CD8-positive, alpha-beta memory T cell (primary cell): ENCODE data around the gene ZBTB16. TPM values are rescaled to one million over a fixed set of nuclear protein-coding genes. Genes with fewer than 3 reads are reported as not detected.
A peak's percentile ranks its signal among the peaks of the same experiment; 100 is the strongest.

Experiments
- CTCF ChIA-PET: fragments of 350-600 bp; sonication (Branson Sonifier 250); formaldehyde crosslinking; loops from one replicate; lab custom pipeline; 2021; ENCODE audit warnings: antibody characterized with exemption; lab: Charles Lee
- POLR2A ChIA-PET: fragments of 350-600 bp; sonication (Branson Sonifier 250); formaldehyde crosslinking; loops from one replicate; lab custom pipeline; 2021; ENCODE audit warnings: antibody characterized with exemption; lab: Charles Lee
- DNase-seq, 5 donors: peaks; one replicate each; pipeline versions ENCODE4 v3.0.0 to v3.0.0-alpha.2; 2020 to 2022; ENCODE audit warnings: mixed read lengths in 1 of 5
- H3K27ac ChIP-seq: one replicate; pipeline ENCODE4 v1.7.0; 2013; ENCODE audit warnings: low read depth, mild to moderate bottlenecking, low read length, moderate library complexity
- H3K27me3 ChIP-seq: 2 replicates; pipeline ENCODE4 v1.7.0; 2013; ENCODE audit warnings: low read length, mild to moderate bottlenecking; ENCODE audit not compliant: insufficient read depth, poor library complexity, severe bottlenecking
- H3K36me3 ChIP-seq: 2 replicates; pipeline ENCODE4 v1.7.0; 2013; ENCODE audit warnings: mild to moderate bottlenecking, low read length, moderate library complexity; ENCODE audit not compliant: insufficient read depth
- H3K4me1 ChIP-seq: 2 replicates; pipeline ENCODE4 v1.7.0; 2013; ENCODE audit warnings: mild to moderate bottlenecking, low read length, moderate library complexity; ENCODE audit not compliant: insufficient read depth
- H3K4me3 ChIP-seq: 2 replicates; pipeline ENCODE4 v1.7.0; 2013; ENCODE audit warnings: mild to moderate bottlenecking, low read length
- H3K9me3 ChIP-seq: 2 replicates; pipeline ENCODE4 v1.7.0; 2013; ENCODE audit warnings: mild to moderate bottlenecking, low read length
- H3K27ac Mint-ChIP-seq, 8 donors: one replicate each; pipeline ENCODE4 v1.8.0; 2020 to 2021; ENCODE audit warnings: mixed read lengths in 8 of 8, mild to moderate bottlenecking in 6 of 8, inconsistent platforms in 3 of 8, moderate library complexity in 3 of 8
- H3K27me3 Mint-ChIP-seq, 2 donors: one replicate each; pipeline ENCODE4 v1.8.0; 2020 to 2021; ENCODE audit warnings: mixed read lengths in 2 of 2, mild to moderate bottlenecking in 1 of 2, moderate library complexity in 1 of 2
- H3K36me3 Mint-ChIP-seq, 3 donors: one replicate each; pipeline ENCODE4 v1.8.0; 2020 to 2021; ENCODE audit warnings: mixed read lengths in 3 of 3, inconsistent platforms in 1 of 3, mild to moderate bottlenecking in 1 of 3
- H3K4me1 Mint-ChIP-seq, 3 donors: one replicate each; pipeline ENCODE4 v1.8.0; 2020 to 2021; ENCODE audit warnings: mixed read lengths in 3 of 3, inconsistent platforms in 1 of 3, mild to moderate bottlenecking in 1 of 3
- H3K4me3 Mint-ChIP-seq, 7 donors: one replicate each; pipeline ENCODE4 v1.8.0; 2020 to 2021; ENCODE audit warnings: mixed read lengths in 7 of 7, mild to moderate bottlenecking in 6 of 7, moderate library complexity in 4 of 7, inconsistent platforms in 2 of 7
- H3K9me3 Mint-ChIP-seq, 5 donors: one replicate each; pipeline ENCODE4 v1.8.0; 2020 to 2022; ENCODE audit warnings: mixed read lengths in 5 of 5, mild to moderate bottlenecking in 3 of 5, moderate library complexity in 2 of 5, inconsistent platforms in 1 of 5
- polyA plus RNA-seq: library from polyadenylated mRNA; unstranded; fragments of 300-500 nt; fragmentation: Illumina TruSeq; gene quantifications from one replicate; pipeline ENCODE4 v1.2.3, GENCODE V29; 2021
- total RNA-seq, 2 experiments: library from RNA; stranded (reverse); gene quantifications; one replicate each; pipeline ENCODE4 v1.2.3, GENCODE V29; 2021

The ZBTB16 gene
- total and polyA plus RNA-seq, 3 experiments from 2014 or later, result 2.1 to 71.9 (median 2.2) TPM

DNA sequence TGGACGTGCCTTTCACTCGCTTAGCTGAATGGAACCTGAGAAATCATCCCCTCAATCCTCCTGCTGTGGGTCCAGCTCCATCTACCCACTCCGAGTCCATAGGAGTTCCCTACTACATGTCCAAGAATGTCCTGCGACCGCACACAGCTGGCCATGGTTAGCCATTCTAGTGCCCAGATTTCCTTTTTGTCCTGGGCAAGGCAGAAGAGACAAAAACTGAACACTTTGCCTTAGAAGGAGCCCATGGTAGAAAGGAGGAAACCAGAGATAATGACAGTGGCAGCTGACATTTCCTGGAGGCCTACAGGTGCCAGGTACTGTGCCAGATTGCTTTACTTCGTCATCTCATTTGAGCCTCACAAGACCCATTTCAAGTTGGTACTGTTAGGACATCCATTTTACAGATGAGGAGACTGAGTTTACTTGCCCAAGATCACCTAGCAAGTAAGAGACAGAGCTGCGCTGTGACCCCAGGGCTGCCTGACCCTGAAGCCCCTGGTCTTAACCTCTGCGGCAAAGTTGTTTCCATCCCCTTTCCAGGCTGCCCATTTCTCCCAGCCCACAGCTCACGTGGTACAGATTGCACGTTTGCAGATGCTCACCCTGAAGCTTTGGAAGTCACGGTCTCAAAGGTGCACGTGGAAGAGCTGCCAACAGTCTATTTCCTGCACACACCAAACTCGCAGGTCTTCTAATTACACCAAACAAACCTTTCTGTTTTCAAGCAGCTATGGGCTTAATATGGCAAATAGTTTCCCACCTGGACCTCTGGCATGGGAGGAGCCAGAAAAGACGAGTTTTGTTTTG is 112.7 kb downstream of the ZBTB16 start:
- Mint-ChIP-seq H3K4me3 (peak overlapping the region; percentile 31 to 78 (median 66)), H3K27me3 (no peaks in the 10 kb centered on the region), H3K27ac (peak overlapping the region; percentile 86 to 97 (median 94)), H3K4me1 (peaks cover 85 to 89% (median 89%) of the 10 kb centered on the region in 3 donors), H3K9me3 (no peaks in the 10 kb centered on the region), H3K36me3 (no peaks in the 10 kb centered on the region)
- Histone ChIP-seq H3K36me3 (no peaks in the 10 kb centered on the region), H3K4me1 (peaks cover 80% of the 10 kb centered on the region), H3K27me3 (no peaks in the 10 kb centered on the region), H3K27ac (no peak overlapping the region), H3K9me3 (no peaks in the 10 kb centered on the region), H3K4me3 (peak overlapping the region; percentile 10)
- DNase-seq, result peak in 1 of 5 donors; percentile 43
- ChIA-PET POLR2A (interaction anchor here (1.4 kb wide), 1 partner anchor 10 kb away, joined by 8 read pairs; no protein-coding TSS in a partner anchor), CTCF (interaction anchor here (0.7 to 2.0 kb wide), 9 partner anchors 10 to 136 kb away, joined by 3 to 8 read pairs (median 5); no protein-coding TSS in a partner anchor)

GRCh38 chr11:114172871-114173444 is 113.4 kb downstream of the ZBTB16 start:
- DNase-seq, result peak in 2 of 5 donors; percentile 40 to 65
- Histone ChIP-seq H3K9me3 (no peaks in the 10 kb centered on the region), H3K36me3 (no peaks in the 10 kb centered on the region), H3K27ac (no peak overlapping the region), H3K27me3 (no peaks in the 10 kb centered on the region), H3K4me1 (peaks cover 78% of the 10 kb centered on the region), H3K4me3 (peak overlapping the region; percentile 10)
- Mint-ChIP-seq H3K4me1 (peaks cover 78 to 87% (median 85%) of the 10 kb centered on the region in 3 donors), H3K27ac (peak overlapping the region; percentile 86 to 97 (median 94)), H3K9me3 (no peaks in the 10 kb centered on the region), H3K36me3 (no peaks in the 10 kb centered on the region), H3K27me3 (no peaks in the 10 kb centered on the region), H3K4me3 (peak overlapping the region; percentile 31 to 78 (median 66))
- POLR2A ChIA-PET, result interaction anchor here (1.4 kb wide), 1 partner anchor 10 kb away, joined by 8 read pairs; no protein-coding TSS in a partner anchor
- CTCF ChIA-PET, result interaction anchor here (1.2 to 2.0 kb wide), 8 partner anchors 9 to 137 kb away, joined by 3 to 8 read pairs (median 6); no protein-coding TSS in a partner anchor

- H3K9me3 Mint-ChIP-seq, result no peaks in the 10 kb centered on the region
- no peaks in the 10 kb centered on the region for H3K27me3 ChIP-seq
- POLR2A ChIA-PET, result no interaction called here
- H3K4me1 ChIP-seq, result peaks cover 78% of the 10 kb centered on the region
- no peaks in the 10 kb centered on the region for H3K9me3 ChIP-seq
- H3K36me3 ChIP-seq, result no peaks in the 10 kb centered on the region
- H3K4me3 Mint-ChIP-seq, result peak overlapping the region in 3 of 7 donors; percentile 6 to 78 (median 66)
- H3K27ac Mint-ChIP-seq, result peak overlapping the region; percentile 86 to 97 (median 94)
- H3K4me1 Mint-ChIP-seq, result peaks cover 76 to 85% (median 83%) of the 10 kb centered on the region in 3 donors
- no peak overlapping the region for H3K4me3 ChIP-seq
- DNase-seq, result no peak
- peaks cover 0 to 3% of the 10 kb centered on the region in 2 donors for H3K27me3 Mint-ChIP-seq
- H3K36me3 Mint-ChIP-seq, result no peaks in the 10 kb centered on the region
- CTCF ChIA-PET, result interaction anchor here (1.3 to 2.0 kb wide), 4 partner anchors 8 to 87 kb away, joined by 3 to 7 read pairs (median 6); no protein-coding TSS in a partner anchor
- H3K27ac ChIP-seq, result no peak overlapping the region
These were observed 114.3 kb downstream of the ZBTB16 start for GRCh38 chr11:114173843-114174242.

GRCh38 chr11:114174712-114175495 is 115.4 kb downstream of the ZBTB16 start:
- Mint-ChIP-seq H3K27me3 (peaks cover 0 to 3% of the 10 kb centered on the region in 2 donors), H3K36me3 (no peaks in the 10 kb centered on the region), H3K4me3 (peak overlapping the region in 1 of 7 donors; percentile 56), H3K27ac (peak overlapping the region in 6 of 8 donors; percentile 74 to 97 (median 92)), H3K9me3 (no peaks in the 10 kb centered on the region), H3K4me1 (peaks cover 76 to 85% (median 83%) of the 10 kb centered on the region in 3 donors)
- DNase-seq, result no peak
- ChIA-PET POLR2A (interaction anchor here (1.0 kb wide), 1 partner anchor 8 kb away, joined by 3 read pairs; no protein-coding TSS in a partner anchor), CTCF (interaction anchor here (0.8 to 2.0 kb wide), 5 partner anchors 8 to 82 kb away, joined by 3 to 7 read pairs (median 4); no protein-coding TSS in a partner anchor)
- Histone ChIP-seq H3K36me3 (no peaks in the 10 kb centered on the region), H3K9me3 (no peaks in the 10 kb centered on the region), H3K4me1 (peaks cover 78% of the 10 kb centered on the region), H3K4me3 (no peak overlapping the region), H3K27ac (no peak overlapping the region), H3K27me3 (no peaks in the 10 kb centered on the region)

- CTCF ChIA-PET, result interaction anchor here (1.5 to 2.0 kb wide), 4 partner anchors 7 to 140 kb away, joined by 4 to 7 read pairs (median 6); no protein-coding TSS in a partner anchor
- H3K4me1 ChIP-seq, result peaks cover 78% of the 10 kb centered on the region
- POLR2A ChIA-PET, result no interaction called here
These were observed 116.2 kb downstream of the ZBTB16 start for GRCh38 chr11:114175706-114176105.

GRCh38 chr11:114176321-114176720 is 116.8 kb downstream of the ZBTB16 start:
- H3K27me3 ChIP-seq, result no peaks in the 10 kb centered on the region
- no peaks in the 10 kb centered on the region for H3K36me3 Mint-ChIP-seq
- H3K27ac ChIP-seq, result no peak overlapping the region
- CTCF ChIA-PET, result interaction anchor here (0.9 to 2.0 kb wide), 4 partner anchors 11 to 141 kb away, joined by 3 to 7 read pairs (median 4); no protein-coding TSS in a partner anchor
- H3K36me3 ChIP-seq, result no peaks in the 10 kb centered on the region
- H3K9me3 Mint-ChIP-seq, result no peaks in the 10 kb centered on the region
- no peaks in the 10 kb centered on the region for H3K9me3 ChIP-seq
- peaks cover 0 to 3% of the 10 kb centered on the region in 2 donors for H3K27me3 Mint-ChIP-seq
- DNase-seq, result no peak
- H3K4me3 Mint-ChIP-seq, result no peak overlapping the region
- POLR2A ChIA-PET, result no interaction called here
- peaks cover 78% of the 10 kb centered on the region for H3K4me1 ChIP-seq
- no peak overlapping the region for H3K4me3 ChIP-seq
- peak overlapping the region in 5 of 8 donors; percentile 31 to 83 (median 73) for H3K27ac Mint-ChIP-seq
- peaks cover 76 to 87% (median 84%) of the 10 kb centered on the region in 3 donors for H3K4me1 Mint-ChIP-seq

More at GRCh38 chr11:114175706-114176105, 116.2 kb downstream of the ZBTB16 start:
- H3K36me3 ChIP-seq, result no peaks in the 10 kb centered on the region
- Mint-ChIP-seq H3K27ac (peak overlapping the region in 5 of 8 donors; percentile 12 to 86 (median 65)), H3K4me3 (peak overlapping the region in 1 of 7 donors; percentile 56), H3K36me3 (no peaks in the 10 kb centered on the region), H3K4me1 (peaks cover 76 to 85% (median 84%) of the 10 kb centered on the region in 3 donors), H3K9me3 (no peaks in the 10 kb centered on the region), H3K27me3 (peaks cover 0 to 3% of the 10 kb centered on the region in 2 donors)
- no peak overlapping the region for H3K4me3 ChIP-seq
- H3K9me3 ChIP-seq, result no peaks in the 10 kb centered on the region
- H3K27me3 ChIP-seq, result no peaks in the 10 kb centered on the region
- H3K27ac ChIP-seq, result no peak overlapping the region
- DNase-seq, result no peak

DNA sequence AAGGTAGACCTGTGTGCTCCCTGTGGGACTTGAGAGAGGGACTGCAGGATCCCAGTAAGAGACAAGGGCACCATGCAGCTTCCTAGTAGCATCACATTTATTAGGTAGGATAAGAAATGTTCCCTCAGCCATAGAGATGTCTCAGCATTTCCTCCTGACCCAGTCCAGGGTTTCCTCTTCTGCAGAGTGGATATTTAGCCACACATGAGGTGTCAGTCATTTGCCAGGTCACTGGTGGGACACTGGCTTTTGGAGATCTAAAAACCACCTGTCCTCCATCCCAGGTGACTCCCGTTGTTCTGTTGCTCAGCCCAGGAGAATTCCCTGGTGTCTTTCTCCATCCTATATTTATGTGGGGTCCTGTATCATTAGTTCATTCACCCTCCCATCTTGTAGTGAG is 119.1 kb downstream of the ZBTB16 start:
- Histone ChIP-seq H3K9me3 (no peaks in the 10 kb centered on the region), H3K4me1 (peaks cover 78% of the 10 kb centered on the region), H3K36me3 (no peaks in the 10 kb centered on the region), H3K4me3 (no peak overlapping the region), H3K27me3 (no peaks in the 10 kb centered on the region), H3K27ac (no peak overlapping the region)
- Mint-ChIP-seq H3K4me3 (peak overlapping the region in 5 of 7 donors; percentile 23 to 50 (median 46)), H3K36me3 (no peaks in the 10 kb centered on the region), H3K27me3 (peaks cover 0 to 3% of the 10 kb centered on the region in 2 donors), H3K4me1 (peaks cover 76 to 87% (median 84%) of the 10 kb centered on the region in 3 donors), H3K9me3 (no peaks in the 10 kb centered on the region), H3K27ac (peak overlapping the region in 7 of 8 donors; percentile 11 to 91 (median 78))
- DNase-seq, result no peak
- POLR2A ChIA-PET, result interaction anchor here (1.2 kb wide), 1 partner anchor 9 kb away, joined by 3 read pairs; no protein-coding TSS in a partner anchor
- CTCF ChIA-PET, result interaction anchor here (1.4 to 2.7 kb wide), 4 partner anchors 10 to 83 kb away, joined by 3 to 7 read pairs (median 6); no protein-coding TSS in a partner anchor
